ENCODE measurements around the gene DOCK9.

DOCK9 gene

GRCh38 chr13:98746968-98747367, 230.9 kb downstream of the DOCK9 start:
- in situ Hi-C loops (cut with HindIII; ENCODE audit: low sequenced_read_pairs): no loop called here
- TF ChIP-seq CTCF (IDR thresholded peaks at IDR 0.05; ENCODE audit: low read depth, low read length, missing control alignments): no peak
- DNase-seq (ENCODE audit: low read depth): no peak
- H3K4me3 ChIP-seq (ENCODE audit: low read depth, low read length): no peak overlapping the region

Data from astrocyte of the cerebellum (primary cell).